ENCODE data around the gene SUMO3.
"Not testable (repeated sequence)": the region's sequence is repeated elsewhere in the genome, so short reads cannot be mapped to it uniquely, and the experiment has no call there.

The SUMO3 gene

GRCh38 chr21:44846485-44847260, 28.8 kb upstream of the SUMO3 start:
- DNase-seq: no peak

- no peak for DNase-seq
Measured at GRCh38 chr21:44846224-44846484, 28.3 kb upstream of the SUMO3 start.

- DNase-seq: no peak
Measured at GRCh38 chr21:44845418-44846223, 27.8 kb upstream of the SUMO3 start.

- no peak for DNase-seq
Measured at GRCh38 chr21:44844256-44844655, 26.4 kb upstream of the SUMO3 start.

GRCh38 chr21:44842721-44843445, 25.0 kb upstream of the SUMO3 start:
- DNase-seq: no peak

- no peak for DNase-seq
Measured at GRCh38 chr21:44842087-44842486, 24.2 kb upstream of the SUMO3 start.

GRCh38 chr21:44840771-44841170, 22.9 kb upstream of the SUMO3 start:
- DNase-seq: no peak

GRCh38 chr21:44838951-44839350, 21.1 kb upstream of the SUMO3 start:
- DNase-seq: no peak

- DNase-seq: no peak
Measured at GRCh38 chr21:44838039-44838895, 20.4 kb upstream of the SUMO3 start.

GRCh38 chr21:44837537-44837936, 19.7 kb upstream of the SUMO3 start:
- DNase-seq: no peak

GRCh38 chr21:44836666-44837471, 19.0 kb upstream of the SUMO3 start:
- DNase-seq: peak; percentile 42

GRCh38 chr21:44836349-44836665, 18.4 kb upstream of the SUMO3 start:
- DNase-seq: no peak

GRCh38 chr21:44835647-44835973, 17.7 kb upstream of the SUMO3 start:
- DNase-seq: no peak

GRCh38 chr21:44834951-44835646, 17.2 kb upstream of the SUMO3 start:
- DNase-seq: no peak

- DNase-seq: no peak
Measured at GRCh38 chr21:44834231-44834950, 16.5 kb upstream of the SUMO3 start.

GRCh38 chr21:44833663-44834062, 15.8 kb upstream of the SUMO3 start:
- no peak for DNase-seq

GRCh38 chr21:44832516-44833255, 14.8 kb upstream of the SUMO3 start:
- not testable (repeated sequence) for DNase-seq

GRCh38 chr21:44831227-44831860, 13.5 kb upstream of the SUMO3 start:
- DNase-seq: no peak

- DNase-seq: no peak
Measured at GRCh38 chr21:44829507-44830092, 11.7 kb upstream of the SUMO3 start.
